Panc1 (cell line): Measurements from ENCODE around the gene KAT8. TPM values are rescaled to one million over a fixed set of nuclear protein-coding genes. Genes with fewer than 3 reads are reported as not detected.

Experiments used
- ATAC-seq: fragments of 200-7000 bp; cut with Tn5 transposase; 2 replicates; pipeline ENCODE4 v1.9.1; 2020; ENCODE audit warnings: mild to moderate bottlenecking, moderate library complexity
- BruUV-seq: library from RNA; stranded (reverse); fragments of 400-500 nt; replicated peaks from 2 replicates; lab custom pipeline; 2021; lab: Mats Ljungman, UMichigan
- CTCF ChIA-PET: fragments of 300-600 bp; sonication (Branson Sonifier 250); formaldehyde crosslinking; loops from one replicate; lab custom pipeline; 2022; ENCODE audit warnings: antibody characterized with exemption; lab: Charles Lee
- POLR2A ChIA-PET: fragments of 300-600 bp; sonication (Branson Sonifier 250); formaldehyde crosslinking; loops from one replicate; lab custom pipeline; 2022; ENCODE audit warnings: antibody characterized with exemption; lab: Charles Lee
- DNase-seq: peaks from one replicate; pipeline ENCODE4 v3.0.0-alpha.2; 2010; ENCODE audit warnings: low read depth, low spot score
- H3K27ac ChIP-seq: 2 replicates; pipeline ENCODE4 v1.5.1; 2011; ENCODE audit warnings: mild to moderate bottlenecking, low read length, inconsistent platforms
- H3K27me3 ChIP-seq: fragments of 200-500 bp; sonication (Bioruptor generic); 2 replicates; pipeline ENCODE4 v1.6.0; 2014; ENCODE audit warnings: low read length, inconsistent platforms; ENCODE audit not compliant: control insufficient read depth, insufficient read depth
- H3K36me3 ChIP-seq: fragments of 200-500 bp; sonication (Bioruptor generic); 2 replicates; pipeline ENCODE4 v1.5.1; 2014; ENCODE audit warnings: inconsistent platforms, mild to moderate bottlenecking, low read length, moderate library complexity; ENCODE audit not compliant: control insufficient read depth, insufficient read depth
- H3K4me1 ChIP-seq: 2 replicates; pipeline ENCODE4 v1.5.1; 2011; ENCODE audit warnings: inconsistent platforms, mild to moderate bottlenecking, low read length, moderate library complexity; ENCODE audit not compliant: control insufficient read depth, insufficient read depth
- H3K4me3 ChIP-seq, 2 experiments: 2 replicates each; pipeline ENCODE4 v1.5.1; 2011 to 2012; ENCODE audit warnings: low read depth in 2 of 2, low read length in 2 of 2, mild to moderate bottlenecking in 2 of 2, inconsistent platforms in 1 of 2, moderate library complexity in 1 of 2
- H3K9me3 ChIP-seq: fragments of 200-500 bp; sonication (Bioruptor generic); 2 replicates; pipeline ENCODE4 v1.5.1; 2014; ENCODE audit warnings: low read depth, mild to moderate bottlenecking, inconsistent platforms, low read length, moderate library complexity; ENCODE audit not compliant: control insufficient read depth, insufficient read depth
- CTCF ChIP-seq: fragments of 450-650 bp; IDR thresholded peaks from 2 replicates; pipeline ENCODE4 v1.5.1; 2017; ENCODE audit warnings: mild to moderate bottlenecking
- POLR2AphosphoS5 ChIP-seq: IDR thresholded peaks from 2 replicates; pipeline ENCODE4 v1.6.1; 2012; ENCODE audit warnings: mild to moderate bottlenecking, low read depth, low read length, moderate library complexity
- REST ChIP-seq, 2 experiments: IDR thresholded peaks; 2 replicates each; pipeline ENCODE4 v1.6.1; 2011 to 2012; ENCODE audit warnings: low read depth in 2 of 2, control low read depth in 1 of 2, low read length in 1 of 2, mild to moderate bottlenecking in 1 of 2, moderate library complexity in 1 of 2; ENCODE audit not compliant: insufficient read depth in 1 of 2
- SIN3A ChIP-seq: IDR thresholded peaks from 2 replicates; pipeline ENCODE4 v1.6.1; 2012; ENCODE audit warnings: low read depth, mild to moderate bottlenecking, low read length, moderate library complexity, borderline replicate concordance; ENCODE audit not compliant: insufficient read depth
- TCF7L2 ChIP-seq: IDR thresholded peaks from 2 replicates; pipeline ENCODE4 v1.6.1; 2011; ENCODE audit warnings: mild to moderate bottlenecking, low read depth, low read length, inconsistent platforms
- in situ Hi-C: cut with HindIII; loops from 2 replicates; pipeline ENCODE4 v1.10.0; 2016; ENCODE audit warnings: low sequenced_read_pairs, low pct_unique_long_range_greater_than_20kb
- intact Hi-C: fragments of 100-400 bp; cut with micrococcal nuclease; formaldehyde crosslinking; loops from one replicate; pipeline ENCODE4 v1.10.0; 2022; ENCODE audit not compliant: unreplicated experiment
- total RNA-seq: library from RNA; stranded (reverse); gene quantifications from one replicate; pipeline ENCODE4 v1.2.1, GENCODE V29; 2021; ENCODE audit not compliant: unreplicated experiment

KAT8 gene
- total RNA-seq, 1 experiment from 2014 or later = 48.3 TPM

GRCh38 chr16:31093132-31093703 lies 24.2 kb upstream of the KAT8 start:
- no peaks in the 10 kb centered on the region for H3K9me3 ChIP-seq
- DNase-seq (no peak), ATAC-seq (no peak)
- H3K27ac ChIP-seq = peak overlapping the region; percentile 87
- BruUV-seq = no TSS peak
- ChIA-PET CTCF (interaction anchor here (0.7 kb wide), 1 partner anchor 11 kb away, joined by 5 read pairs; no protein-coding TSS in a partner anchor), POLR2A (interaction anchor here (0.5 to 0.6 kb wide), 3 partner anchors 9 to 123 kb away, joined by 3 read pairs; no protein-coding TSS in a partner anchor)
- intact Hi-C loops = loop anchor here (10.0 kb wide), 1 partner anchor 58 kb away; the partner anchor contains the start of gene STX4
- TF ChIP-seq REST (IDR thresholded peaks at IDR 0.05; ENCODE audit: insufficient read depth in 1 of 2, low read depth in 2 of 2, low read length in 1 of 2) (no peak), CTCF (no peak), SIN3A (no peak), POLR2AphosphoS5 (no peak), TCF7L2 (no peak)
- H3K36me3 ChIP-seq = no peaks in the 10 kb centered on the region; the same call in 1 of the 2 replicates
- no peaks in the 10 kb centered on the region for H3K27me3 ChIP-seq
- in situ Hi-C loops = no loop called here
- H3K4me3 ChIP-seq = peak overlapping the region; percentile 92 to 97
- H3K4me1 ChIP-seq = peaks cover 7% of the 10 kb centered on the region; the same call in 1 of the 2 replicates

GRCh38 chr16:31094088-31094423 lies 23.4 kb upstream of the KAT8 start:
- intact Hi-C loops = loop anchor here (10.0 kb wide), 1 partner anchor 59 kb away; the partner anchor contains the start of gene STX4
- ChIA-PET CTCF (interaction anchor here (0.7 kb wide), 1 partner anchor 11 kb away, joined by 5 read pairs; no protein-coding TSS in a partner anchor), POLR2A (no interaction called here)
- ATAC-seq = peak; percentile 39
- BruUV-seq = TSS peak; percentile 81
- H3K4me3 ChIP-seq = peak overlapping the region; percentile 92 to 97
- H3K27ac ChIP-seq = peak overlapping the region; percentile 87
- DNase-seq = no peak
- H3K27me3 ChIP-seq = no peaks in the 10 kb centered on the region
- TF ChIP-seq SIN3A = no peak
- TF ChIP-seq TCF7L2 = no peak
- no peak for TF ChIP-seq CTCF
- TF ChIP-seq POLR2AphosphoS5 = no peak
- no peak for TF ChIP-seq REST (IDR thresholded peaks at IDR 0.05; ENCODE audit: insufficient read depth in 1 of 2, low read depth in 2 of 2, low read length in 1 of 2)
- no peaks in the 10 kb centered on the region; the same call in 1 of the 2 replicates for H3K36me3 ChIP-seq
- in situ Hi-C loops = no loop called here
- H3K9me3 ChIP-seq = no peaks in the 10 kb centered on the region
- peaks cover 7% of the 10 kb centered on the region; the same call in 1 of the 2 replicates for H3K4me1 ChIP-seq
